ENCODE results near the gene AUP1. TPM values are rescaled to one million over a fixed set of nuclear protein-coding genes. Genes with fewer than 3 reads are reported as not detected.

AUP1 gene
- total RNA-seq, 1 experiment from 2014 or later, result 91.5 TPM

DNA sequence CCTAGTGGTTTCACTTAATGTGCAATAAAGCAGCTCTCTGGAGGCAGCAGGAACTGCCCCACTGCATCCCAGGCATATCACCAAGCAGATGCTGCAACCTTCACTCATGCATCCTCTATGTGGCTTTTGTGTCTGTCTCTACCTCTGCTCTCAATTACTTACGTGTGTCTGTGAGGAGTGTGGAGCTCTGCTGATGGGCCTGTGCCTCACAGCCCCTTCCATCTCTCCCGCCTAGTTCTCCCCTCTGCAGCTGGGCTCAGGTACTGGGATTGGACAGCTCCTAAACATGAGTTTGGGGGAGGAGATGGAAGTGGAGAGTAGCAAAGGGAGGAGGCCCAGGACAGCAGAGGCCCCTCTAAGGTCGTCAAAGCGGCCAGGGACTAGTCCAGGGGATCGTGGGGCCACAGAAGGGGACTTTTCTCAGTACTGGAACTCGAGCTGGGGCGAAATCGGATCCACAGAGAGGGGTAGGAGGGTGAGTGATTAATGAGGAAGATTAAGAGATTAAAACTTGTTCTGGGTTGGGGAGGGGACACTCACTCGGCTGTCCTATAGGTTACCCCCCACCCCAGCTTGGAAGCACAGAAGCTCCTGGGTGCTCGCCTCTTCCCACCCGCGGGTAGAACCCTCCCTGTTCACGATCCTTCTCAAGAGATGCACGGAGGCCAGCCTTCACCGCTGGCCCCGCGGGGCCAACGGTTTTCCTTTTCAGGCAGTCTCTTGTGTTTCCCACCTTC is 28.0 kb downstream of the AUP1 start:
- Histone ChIP-seq H3K9me3 (ENCODE audit: control insufficient read depth, low read depth, low read length) (no peaks in the 10 kb centered on the region), H4K8ac (replicated peaks; ENCODE audit: insufficient read length, low read depth, low read length) (no peak overlapping the region), H3K4me1 (ENCODE audit: insufficient read depth, low read length) (peaks cover 2% of the 10 kb centered on the region; the same call in 1 of the 2 replicates), H3K9ac (ENCODE audit: extremely low read depth, insufficient read length, low read length) (no peak overlapping the region), H2BK12ac (ENCODE audit: insufficient read length, low read depth, low read length) (no peak overlapping the region), H3K56ac (ENCODE audit: insufficient read length, low read depth, low read length) (no peak overlapping the region), H3K4ac (ENCODE audit: low read depth, low read length) (no peak overlapping the region), H4K91ac (ENCODE audit: insufficient read length, low read depth, low read length) (no peak overlapping the region), H2BK15ac (ENCODE audit: low read depth, low read length) (no peak overlapping the region), H3T11ph (ENCODE audit: low read length) (no peak overlapping the region), H3K23me2 (ENCODE audit: insufficient read length, low read depth, low read length, poor library complexity, severe bottlenecking) (peaks cover 41% of the 10 kb centered on the region), H3K27me3 (ENCODE audit: insufficient read depth, low read length) (peaks cover 87% of the 10 kb centered on the region), H4K20me1 (ENCODE audit: control insufficient read depth, insufficient read depth, insufficient read length) (no peaks in the 10 kb centered on the region), H3K23ac (ENCODE audit: insufficient read length, low read depth, low read length) (no peak overlapping the region), H3K27ac (ENCODE audit: insufficient read length, low read depth, low read length) (no peak overlapping the region), H2BK120ac (ENCODE audit: low read depth, low read length, poor library complexity, severe bottlenecking) (no peak overlapping the region), H2AFZ (ENCODE audit: low read length) (no peak overlapping the region), H4K5ac (ENCODE audit: insufficient read length, low read depth, low read length) (no peak overlapping the region), H2BK20ac (ENCODE audit: low read depth, low read length, poor library complexity, severe bottlenecking) (no peak overlapping the region), H3K4me2 (ENCODE audit: insufficient read depth, insufficient read length, low read length) (peak overlapping the region; percentile 54), H2BK5ac (ENCODE audit: insufficient read length, low read length) (no peak overlapping the region), H3K79me2 (ENCODE audit: insufficient read depth, low read length) (no peaks in the 10 kb centered on the region), H3K79me1 (ENCODE audit: insufficient read depth, low read depth, low read length, poor library complexity, severe bottlenecking) (no peaks in the 10 kb centered on the region), H3K18ac (ENCODE audit: insufficient read length, low read depth, low read length) (no peak overlapping the region), H3K14ac (ENCODE audit: insufficient read depth, low read length) (no peak overlapping the region), H2AK5ac (ENCODE audit: insufficient read length, low read length) (no peak overlapping the region)
- H3K9me3 Mint-ChIP-seq, result peaks cover 2 to 5% of the 10 kb centered on the region in 2 experiments; a peak in 3 of 5 replicates
- peaks cover 53 to 65% of the 10 kb centered on the region in 2 experiments for H3K4me1 Mint-ChIP-seq
- DNase-seq, result peak; percentile 39
- no peak overlapping the region for H3K27ac Mint-ChIP-seq
- peak overlapping the region; percentile 72 to 85 for H3K4me3 Mint-ChIP-seq
- TF ChIP-seq CTCF (conservative IDR thresholded peaks at IDR 0.05), result no peak
- H3K36me3 Mint-ChIP-seq (ENCODE audit: insufficient read depth in 1 of 3, low read depth in 3 of 3), result peaks cover 19 to 27% (median 22%) of the 10 kb centered on the region in 3 experiments
- H3K27me3 Mint-ChIP-seq (ENCODE audit: low read depth), result peaks cover 91% of the 10 kb centered on the region
- WGBS (ENCODE audit: extremely low coverage, insufficient read length, low lambda C conversion rate), result no CpG with 5 or more reads among the region's 18 CpGs

Measured in H9 (cell line).